HG02943 (cell line): ENCODE data around the gene GLMN.
A peak's percentile ranks its signal among the peaks of the same experiment; 100 is the strongest.

Experiments
- ATAC-seq: cut with Tn5 transposase; IDR thresholded peaks from one replicate; pipeline ENCODE4 v1.9.1; 2021; ENCODE audit warnings: mild to moderate bottlenecking, low read depth, moderate library complexity; ENCODE audit not compliant: unreplicated experiment

Gene GLMN, protein sequence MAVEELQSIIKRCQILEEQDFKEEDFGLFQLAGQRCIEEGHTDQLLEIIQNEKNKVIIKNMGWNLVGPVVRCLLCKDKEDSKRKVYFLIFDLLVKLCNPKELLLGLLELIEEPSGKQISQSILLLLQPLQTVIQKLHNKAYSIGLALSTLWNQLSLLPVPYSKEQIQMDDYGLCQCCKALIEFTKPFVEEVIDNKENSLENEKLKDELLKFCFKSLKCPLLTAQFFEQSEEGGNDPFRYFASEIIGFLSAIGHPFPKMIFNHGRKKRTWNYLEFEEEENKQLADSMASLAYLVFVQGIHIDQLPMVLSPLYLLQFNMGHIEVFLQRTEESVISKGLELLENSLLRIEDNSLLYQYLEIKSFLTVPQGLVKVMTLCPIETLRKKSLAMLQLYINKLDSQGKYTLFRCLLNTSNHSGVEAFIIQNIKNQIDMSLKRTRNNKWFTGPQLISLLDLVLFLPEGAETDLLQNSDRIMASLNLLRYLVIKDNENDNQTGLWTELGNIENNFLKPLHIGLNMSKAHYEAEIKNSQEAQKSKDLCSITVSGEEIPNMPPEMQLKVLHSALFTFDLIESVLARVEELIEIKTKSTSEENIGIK

DNA sequence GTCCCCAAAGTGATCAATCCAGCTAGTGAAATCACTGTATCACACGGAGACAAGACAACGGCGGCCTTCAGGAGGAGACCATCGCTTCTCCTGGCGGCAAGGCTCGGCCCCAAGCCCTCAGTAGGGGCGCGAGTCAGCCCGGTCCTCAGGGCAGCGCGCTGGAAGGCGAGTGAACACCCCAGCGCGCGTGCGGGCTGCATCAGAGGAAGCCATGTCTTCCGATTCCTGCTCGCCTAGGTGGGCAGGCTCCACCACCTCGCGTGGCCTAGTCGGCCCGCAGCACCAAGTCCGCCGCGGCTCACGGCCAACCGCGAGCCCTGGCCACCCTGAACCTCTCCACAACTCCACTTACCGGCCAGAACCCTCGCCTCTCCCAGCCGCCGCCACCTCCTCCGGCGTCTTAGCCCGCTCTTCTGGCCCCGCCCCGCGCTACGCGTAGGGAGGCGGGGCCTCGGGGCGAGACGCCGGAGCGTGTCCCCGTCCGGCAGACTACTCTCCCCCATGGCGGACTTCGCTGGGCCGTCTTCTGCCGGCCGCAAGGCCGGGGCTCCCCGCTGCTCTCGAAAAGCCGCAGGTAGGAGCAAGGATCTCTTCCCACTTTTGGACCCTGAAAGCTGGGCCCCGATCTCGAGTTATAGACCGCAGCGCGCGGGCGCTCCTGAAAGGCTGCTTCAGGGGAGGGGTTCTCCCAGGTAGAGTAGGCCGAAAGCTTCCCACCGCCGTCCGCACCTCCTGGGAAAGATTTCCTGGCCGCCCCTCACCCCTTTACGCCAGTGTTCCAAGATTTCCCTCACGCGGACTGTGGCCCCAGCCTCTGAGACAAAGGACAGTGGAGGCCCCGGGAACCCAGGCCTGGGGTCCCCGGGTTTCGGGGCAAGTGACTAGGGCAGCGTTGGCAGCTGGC is at the start of gene GLMN, which contains the start of gene RPAP2:
GLMN (minus strand) TSS at position 415 of the 904 bp plus-strand sequence. CDS start 988 bp downstream, outside the sequence.
RPAP2 (plus strand) TSS at position 487 of the 904 bp plus-strand sequence; CDS start at position 502, 15 bp downstream.
- ATAC-seq = peak; percentile 97

GRCh38 chr1:92346866-92347640 is 48.3 kb upstream of the GLMN start:
- ATAC-seq = no peak

DNA sequence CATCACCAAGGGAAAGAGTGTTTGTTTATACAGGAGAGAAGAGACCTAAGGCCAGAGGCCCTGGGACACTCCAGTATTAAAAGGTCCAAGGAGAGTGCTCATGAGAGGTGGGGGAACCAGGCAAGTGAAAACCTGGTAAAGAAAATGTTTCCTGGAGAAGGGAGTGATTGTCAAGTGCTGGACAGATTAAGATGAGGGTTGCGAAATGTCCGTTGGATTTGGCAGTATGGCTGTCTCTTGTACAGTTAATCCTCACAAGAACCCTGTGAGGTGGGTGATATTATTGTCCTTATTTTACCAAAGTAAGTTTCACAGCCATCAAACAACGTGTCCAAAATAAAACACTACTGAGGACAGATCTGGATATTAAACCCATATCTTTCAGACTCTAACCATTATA is 44.3 kb upstream of the GLMN start:
- no peak for ATAC-seq

DNA sequence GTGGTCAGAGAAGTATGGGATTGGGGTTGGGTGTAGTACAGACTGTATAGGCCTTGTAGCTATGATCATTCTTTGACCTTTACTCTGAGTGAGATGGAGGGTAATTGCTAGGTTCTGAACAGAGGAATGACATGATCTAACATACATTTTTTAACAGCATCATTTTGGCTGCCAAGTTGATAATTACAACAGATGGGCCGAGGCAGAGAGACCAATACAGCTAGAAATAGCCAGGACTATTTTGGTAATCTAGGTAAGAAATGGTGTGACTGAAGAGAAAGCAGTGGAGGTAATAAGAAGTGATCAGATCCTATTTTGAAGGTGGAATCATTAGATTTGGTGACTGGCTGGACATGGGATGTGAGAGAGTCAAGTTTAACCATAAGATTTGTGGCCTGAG is 43.6 kb upstream of the GLMN start:
- no peak for ATAC-seq

DNA sequence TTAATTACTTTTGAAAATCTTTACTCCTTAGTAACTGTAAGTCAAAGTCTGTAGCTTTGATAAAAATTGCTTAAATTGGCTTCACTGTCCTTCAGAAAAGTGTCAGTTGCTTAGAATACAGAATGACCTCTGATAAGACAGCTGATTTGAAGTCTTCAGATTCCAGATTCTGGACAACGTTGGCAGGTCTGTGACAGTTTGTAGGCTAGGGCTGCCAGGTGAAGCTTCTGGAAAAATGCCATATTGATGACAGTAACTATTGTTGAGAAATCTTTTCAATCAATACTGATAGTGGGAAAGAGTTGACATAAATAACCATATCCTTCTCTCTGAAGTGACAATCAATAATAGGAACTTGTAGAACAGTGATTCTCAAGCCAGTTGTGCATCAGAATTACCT is 41.4 kb upstream of the GLMN start:
- ATAC-seq = no peak

- no peak for ATAC-seq
Measured at GRCh38 chr1:92333668-92334067, 34.9 kb upstream of the GLMN start.

- ATAC-seq = no peak
Measured at GRCh38 chr1:92329347-92330129, 30.8 kb upstream of the GLMN start.

GRCh38 chr1:92327794-92328193 is 29.0 kb upstream of the GLMN start:
- no peak for ATAC-seq

- ATAC-seq = no peak
Measured at GRCh38 chr1:92326681-92327080, 27.9 kb upstream of the GLMN start.

DNA sequence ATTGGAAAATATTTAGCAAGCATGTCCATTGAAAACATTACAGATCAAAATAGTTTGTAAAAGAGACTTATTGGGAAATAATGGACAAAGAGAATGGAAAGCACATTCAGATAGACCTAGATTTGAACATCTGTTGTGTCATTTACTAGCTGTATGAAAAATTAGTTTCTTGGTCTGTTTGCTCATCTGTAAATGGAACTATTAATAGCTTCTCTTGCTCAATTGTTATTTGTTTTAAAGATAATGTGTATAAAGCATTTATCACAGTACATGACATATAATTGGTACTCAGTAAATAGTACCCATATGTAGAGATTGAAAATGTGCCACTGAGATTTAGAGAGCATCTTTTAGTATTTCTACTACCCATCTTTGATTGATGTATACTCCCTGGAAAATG is 26.0 kb upstream of the GLMN start:
- ATAC-seq = no peak

- ATAC-seq = no peak
Measured at GRCh38 chr1:92323473-92324453, 25.0 kb upstream of the GLMN start.

DNA sequence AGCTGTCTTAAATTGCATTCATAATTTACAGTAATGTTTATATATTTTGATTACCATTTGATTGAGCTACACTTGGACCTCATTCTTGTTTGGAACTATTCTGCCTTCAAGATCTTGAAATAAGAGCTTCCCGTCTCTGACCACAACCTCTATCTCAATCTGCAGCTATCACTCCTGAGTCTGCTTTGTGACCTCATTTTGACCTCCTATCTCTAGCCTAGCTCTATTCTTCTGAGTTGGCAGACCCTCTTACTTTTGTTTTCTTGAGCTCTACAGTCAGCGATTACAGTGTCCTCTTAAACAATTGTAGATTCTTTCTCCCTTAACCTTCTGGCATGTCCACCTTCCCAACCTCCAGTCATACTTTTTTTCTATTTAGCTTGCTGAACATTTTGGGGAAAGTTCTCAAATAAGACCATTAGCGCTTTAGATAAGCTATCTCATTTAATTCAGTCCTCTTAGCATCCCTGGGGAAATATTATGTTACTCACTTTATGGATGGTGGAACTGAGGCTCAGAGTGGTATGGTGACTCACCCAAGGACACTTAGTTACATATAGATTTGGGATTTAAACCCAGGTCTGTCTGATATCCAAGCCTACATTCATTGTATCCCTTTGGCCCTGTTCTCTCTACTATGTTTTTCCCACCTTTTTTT is 19.2 kb upstream of the GLMN start:
- no peak for ATAC-seq

- ATAC-seq = no peak
Measured at GRCh38 chr1:92315766-92316599, 17.2 kb upstream of the GLMN start.

DNA sequence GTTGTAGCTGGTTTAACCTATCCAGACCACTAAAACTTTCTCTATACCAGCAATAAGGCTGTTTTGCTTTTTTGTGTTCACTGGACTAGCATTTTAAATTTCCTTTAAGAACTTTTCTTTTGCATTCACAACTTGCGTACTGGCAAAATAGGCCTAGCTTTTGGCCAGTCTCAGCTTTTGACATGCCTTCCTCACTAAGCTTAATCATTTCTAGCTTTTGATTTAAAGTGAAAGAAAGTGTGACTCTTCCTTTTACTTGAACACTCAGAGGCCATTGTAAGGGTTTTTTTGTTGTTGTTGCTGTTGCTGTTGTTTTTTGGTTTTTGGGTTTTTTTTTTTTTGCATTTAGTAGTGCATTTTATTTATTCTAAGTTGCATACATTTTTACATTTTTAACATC is 15.2 kb upstream of the GLMN start:
- ATAC-seq = no peak

DNA sequence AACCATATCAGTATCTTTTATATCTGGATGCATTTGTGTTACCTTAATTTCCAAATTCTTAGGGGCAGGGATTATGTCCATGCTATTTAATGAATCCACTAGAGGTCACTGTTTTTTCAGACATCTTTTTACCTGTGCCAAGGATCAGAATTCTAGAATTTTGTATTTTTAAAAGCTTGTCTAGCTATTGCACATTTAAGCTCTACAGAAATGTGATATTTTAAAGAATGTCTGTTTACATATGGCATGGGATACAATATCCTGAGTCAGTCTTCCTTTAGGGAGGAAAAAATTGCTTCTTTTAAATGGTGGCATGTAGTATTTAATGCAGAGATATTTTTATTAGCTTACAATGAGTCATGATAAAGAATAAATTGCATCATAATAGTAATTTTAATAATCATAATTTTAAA is 11.4 kb upstream of the GLMN start:
- ATAC-seq = no peak

GRCh38 chr1:92307980-92308379 is 9.2 kb upstream of the GLMN start:
- ATAC-seq = no peak

DNA sequence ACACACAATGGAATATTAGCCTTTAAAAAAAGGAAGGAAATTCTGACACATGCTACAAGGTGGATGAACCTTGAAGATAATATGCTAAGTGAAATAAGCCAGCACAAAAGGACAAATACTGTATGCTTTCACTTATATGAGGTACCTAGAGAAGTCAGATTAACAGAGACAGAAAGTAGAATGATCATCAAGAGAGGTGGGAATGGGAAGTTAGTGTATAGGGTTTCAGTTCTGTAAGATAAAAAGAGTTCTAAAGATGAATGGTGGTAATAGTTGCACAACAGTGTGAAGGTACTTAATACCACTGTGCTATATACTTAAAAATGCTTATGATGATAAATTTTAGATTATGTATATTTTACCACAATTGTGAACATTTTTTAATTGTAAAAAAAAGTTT is 7.2 kb upstream of the GLMN start:
- ATAC-seq = no peak
